ENCODE measurements around the gene FEM1B.

The FEM1B gene

GRCh38 chr15:68283401-68283800 lies 5.9 kb downstream of the FEM1B start:
- in situ Hi-C loops (cut with HindIII; ENCODE audit: low sequenced_read_pairs) = no loop called here
- DNase-seq (ENCODE audit: low read depth, low spot score) = no peak
- no peak overlapping the region for H3K4me3 ChIP-seq (ENCODE audit: low read depth, low read length)
- TF ChIP-seq CTCF (IDR thresholded peaks at IDR 0.05; ENCODE audit: low read depth, low read length) = no peak

GRCh38 chr15:68284616-68285258 lies 7.2 kb downstream of the FEM1B start:
- in situ Hi-C loops (cut with HindIII; ENCODE audit: low sequenced_read_pairs) = no loop called here
- DNase-seq (ENCODE audit: low read depth, low spot score) = no peak
- no peak for TF ChIP-seq CTCF (IDR thresholded peaks at IDR 0.05; ENCODE audit: low read depth, low read length)
- H3K4me3 ChIP-seq (ENCODE audit: low read depth, low read length) = no peak overlapping the region

GRCh38 chr15:68285259-68285980 lies 7.9 kb downstream of the FEM1B start:
- H3K4me3 ChIP-seq (ENCODE audit: low read depth, low read length) = no peak overlapping the region
- in situ Hi-C loops (cut with HindIII; ENCODE audit: low sequenced_read_pairs) = no loop called here
- TF ChIP-seq CTCF (IDR thresholded peaks at IDR 0.05; ENCODE audit: low read depth, low read length) = no peak
- no peak for DNase-seq (ENCODE audit: low read depth, low spot score)

- no peak for DNase-seq (ENCODE audit: low read depth, low spot score)
- in situ Hi-C loops (cut with HindIII; ENCODE audit: low sequenced_read_pairs) = no loop called here
- no peak overlapping the region for H3K4me3 ChIP-seq (ENCODE audit: low read depth, low read length)
- no peak for TF ChIP-seq CTCF (IDR thresholded peaks at IDR 0.05; ENCODE audit: low read depth, low read length)
Observed at GRCh38 chr15:68286256-68286655, 8.7 kb downstream of the FEM1B start.

- no peak for DNase-seq (ENCODE audit: low read depth, low spot score)
- TF ChIP-seq CTCF (IDR thresholded peaks at IDR 0.05; ENCODE audit: low read depth, low read length) = no peak
- no peak overlapping the region for H3K4me3 ChIP-seq (ENCODE audit: low read depth, low read length)
- in situ Hi-C loops (cut with HindIII; ENCODE audit: low sequenced_read_pairs) = no loop called here
Observed at GRCh38 chr15:68289057-68289456, 11.5 kb downstream of the FEM1B start.

- H3K4me3 ChIP-seq (ENCODE audit: low read depth, low read length) = no peak overlapping the region
- DNase-seq (ENCODE audit: low read depth, low spot score) = no peak
- no peak for TF ChIP-seq CTCF (IDR thresholded peaks at IDR 0.05; ENCODE audit: low read depth, low read length)
- in situ Hi-C loops (cut with HindIII; ENCODE audit: low sequenced_read_pairs) = no loop called here
Observed at GRCh38 chr15:68289621-68290352, 12.2 kb downstream of the FEM1B start.

Data from astrocyte of the spinal cord (primary cell).